ENCODE data around the gene RAMP2. TPM values are rescaled to one million over a fixed set of nuclear protein-coding genes. Genes with fewer than 3 reads are reported as not detected.

The RAMP2 gene
- total and polyA plus RNA-seq, 2 of the 13 experiments (the other 11 are each of a cell fraction or from before 2014, with no cell fraction given) = 1.4 to 5.2 TPM

GRCh38 chr17:42797067-42798007, 36.3 kb downstream of the RAMP2 start (continued):
- peak; percentile 19; the same call in 1 of the 2 replicates for TF ChIP-seq SALL2 (CRISPR knock-in tag; IDR thresholded peaks at IDR 0.05)
- TF ChIP-seq SIX1 (CRISPR knock-in tag; IDR thresholded peaks at IDR 0.05; ENCODE audit: borderline replicate concordance) = 0 out of 2 replicates have a peak, but pooled peaks have one; percentile 9
- TF ChIP-seq ZFP36L1 (CRISPR knock-in tag; IDR thresholded peaks at IDR 0.05) = peak; percentile 81; the same call in 1 of the 2 replicates
- peak; percentile 66 for TF ChIP-seq GATAD2A (CRISPR knock-in tag; IDR thresholded peaks at IDR 0.05)
- peak; percentile 34 for TF ChIP-seq ASH2L (IDR thresholded peaks at IDR 0.05; ENCODE audit: insufficient read length, low read depth, low read length)
- TF ChIP-seq PAF1 (CRISPR knock-in tag; IDR thresholded peaks at IDR 0.05) = peak; percentile 59

- intact Hi-C loops (cut with micrococcal nuclease; ENCODE audit: unreplicated experiment) = loop anchor here (2.0 kb wide), 1 partner anchor 27 kb away; the partner anchor contains the start of gene BECN1
- ATAC-seq = peak; percentile 2; the same call in 2 of the 3 replicates
- no peak for FAIRE-seq
- no peak for TF ChIP-seq NBN (conservative IDR thresholded peaks at IDR 0.05)
- TF ChIP-seq IKZF5 (CRISPR knock-in tag; IDR thresholded peaks at IDR 0.05) = no peak
- 0 out of 2 replicates have a peak, but pooled peaks have one; percentile 37 for TF ChIP-seq NPAS2 (CRISPR knock-in tag; IDR thresholded peaks at IDR 0.05; ENCODE audit: borderline replicate concordance)
- no peak for TF ChIP-seq ZNF501 (CRISPR knock-in tag; IDR thresholded peaks at IDR 0.05)
- no peak for TF ChIP-seq ZBTB3 (CRISPR knock-in tag; IDR thresholded peaks at IDR 0.05; ENCODE audit: borderline replicate concordance, low read depth)
- TF ChIP-seq ZNF326 (CRISPR knock-in tag; IDR thresholded peaks at IDR 0.05; ENCODE audit: borderline replicate concordance) = 0 out of 2 replicates have a peak, but pooled peaks have one; percentile 1
- TF ChIP-seq DDIT3 (CRISPR knock-in tag; IDR thresholded peaks at IDR 0.05) = no peak
- TF ChIP-seq SNAI1 (CRISPR knock-in tag; IDR thresholded peaks at IDR 0.05; ENCODE audit: borderline replicate concordance) = peak; percentile 74; the same call in 1 of the 2 replicates
- TF ChIP-seq ZNF18 (CRISPR knock-in tag; IDR thresholded peaks at IDR 0.05; ENCODE audit: insufficient replicate concordance) = peak; percentile 48
- TF ChIP-seq NR2F1 (CRISPR knock-in tag; IDR thresholded peaks at IDR 0.05) = no peak
- no peak for TF ChIP-seq ZNF569 (CRISPR knock-in tag; IDR thresholded peaks at IDR 0.05; ENCODE audit: borderline replicate concordance)
- 0 out of 2 replicates have a peak, but pooled peaks have one; percentile 9 for TF ChIP-seq AKAP8 (CRISPR knock-in tag; IDR thresholded peaks at IDR 0.05)
These were observed 37.0 kb downstream of the RAMP2 start for GRCh38 chr17:42798011-42798382.

More at GRCh38 chr17:42798011-42798382, 37.0 kb downstream of the RAMP2 start:
- Histone ChIP-seq H4K20me1 (ENCODE audit: insufficient read depth, low read length) (no peaks in the 10 kb centered on the region), H3K27ac (ENCODE audit: extremely low read length, insufficient read depth, low read length) (peak overlapping the region; percentile 88), H3K4me3 (replicated peaks in 1 of 3; ENCODE audit: insufficient read depth in 1 of 3, low read depth in 2 of 3, low read length in 3 of 3) (peak overlapping the region; percentile 88 to 94 (median 94)), H3K4me2 (ENCODE audit: low read depth, low read length) (peak overlapping the region; percentile 100), H3K9ac (ENCODE audit: insufficient read depth, low read depth, low read length) (peak overlapping the region; percentile 94), H2AFZ (ENCODE audit: low read length) (no peak overlapping the region), H3K4me1 (ENCODE audit: insufficient read depth, low read length) (peaks cover 51% of the 10 kb centered on the region), H3K27me3 (ENCODE audit: control insufficient read depth in 1 of 2, insufficient read depth in 2 of 2, low read length in 2 of 2) (no peaks in the 10 kb centered on the region; a peak in 2 of 5 replicates), H3K79me2 (ENCODE audit: insufficient read depth, low read length) (peaks cover 19% of the 10 kb centered on the region), H3K9me3 (ENCODE audit: low read length) (no peaks in the 10 kb centered on the region), H3K36me3 (replicated peaks in 1 of 2; ENCODE audit: control insufficient read depth in 1 of 2, insufficient read depth in 2 of 2, low read length in 2 of 2) (peaks cover 0 to 2% of the 10 kb centered on the region in 2 experiments; a peak in 3 of 5 replicates)
- under 1% methylated on average over 10 of the region's 10 CpGs for WGBS (ENCODE audit: low lambda C conversion rate)
- ChIA-PET POLR2A (interaction anchor here (0.6 to 12.5 kb wide), 40 partner anchors 9 to 518 kb away, joined by 3 to 278 read pairs (median 4); partner anchors contain the start of genes BECN1, EZH1, PLEKHH3 and PSMC3IP), CTCF (ENCODE audit: low intra/inter-chr PET ratio, low total read pairs) (no interaction called here)
- BruUV-seq (replicated peaks) = no TSS peak
- no peak for DNase-seq (ENCODE audit: low spot score)
- in situ Hi-C loops (cut with HindIII; ENCODE audit: extremely low pct_ligation_motif_present, low pct_unique_long_range_greater_than_20kb) = no loop called here
